NT2/D1 (cell line): Measurements from ENCODE around the gene TMIE.

ENCODE experiments used
- SUZ12 ChIP-seq: IDR thresholded peaks from 2 replicates; pipeline ENCODE4 v1.6.1; 2011; ENCODE audit not compliant: insufficient read length, insufficient read depth; ENCODE audit errors: extremely low read depth
- YY1 ChIP-seq: IDR thresholded peaks from 2 replicates; pipeline ENCODE4 v1.6.1; 2011; ENCODE audit not compliant: insufficient read length, insufficient read depth
- ZNF274 ChIP-seq: IDR thresholded peaks from 2 replicates; pipeline ENCODE4 v1.6.1; 2011; ENCODE audit warnings: mild to moderate bottlenecking, low read depth, low read length

DNA sequence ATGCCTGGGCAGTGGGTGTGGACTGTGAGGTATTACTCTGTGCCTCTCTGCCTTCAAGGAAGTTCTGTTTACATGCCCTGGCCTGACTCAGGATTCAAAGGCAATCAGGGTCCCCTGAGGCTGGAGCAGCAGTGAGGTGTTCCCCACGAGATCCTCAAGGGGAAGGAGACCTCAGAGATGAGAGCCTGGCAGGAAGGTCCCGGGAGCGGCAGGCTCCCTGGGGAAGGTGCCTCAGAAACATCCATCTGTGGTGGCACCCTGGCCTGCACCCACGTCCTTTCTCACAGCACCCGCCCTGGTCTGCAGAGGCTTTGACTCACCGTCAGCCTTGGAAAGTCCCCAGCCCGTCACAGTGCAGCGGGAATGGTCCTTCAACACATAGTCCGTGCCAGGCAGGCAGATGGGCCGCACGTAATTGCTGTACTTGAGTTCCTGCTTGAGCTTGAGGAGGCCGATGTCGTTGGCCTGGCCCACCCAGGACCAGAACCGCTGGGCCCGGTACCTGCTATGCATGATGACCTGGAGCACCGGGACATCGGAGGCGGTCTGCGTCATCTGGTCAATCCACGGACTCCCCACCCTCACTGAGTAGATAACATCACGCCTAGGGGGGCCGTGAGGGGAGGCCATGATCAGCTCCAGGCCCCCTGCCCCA is 12.8 kb downstream of the TMIE start:
- no peak for TF ChIP-seq ZNF274
- no peak for TF ChIP-seq YY1
- no peak for TF ChIP-seq SUZ12
